Measurements from ENCODE around the gene FAM53A.

GRCh38 chr4:1653776-1654175, 30.3 kb downstream of the FAM53A start:
- TF ChIP-seq CTCF (IDR thresholded peaks at IDR 0.05; ENCODE audit: poor library complexity) = no peak
- no peak for TF ChIP-seq EZH2 (IDR thresholded peaks at IDR 0.05; ENCODE audit: borderline replicate concordance)
